Panc1 (cell line): ENCODE results near the gene CAPS2.

Experiments used
- POLR2AphosphoS5 ChIP-seq: IDR thresholded peaks from 2 replicates; pipeline ENCODE4 v1.6.1; 2012; ENCODE audit warnings: mild to moderate bottlenecking, low read depth, low read length, moderate library complexity
- SIN3A ChIP-seq: IDR thresholded peaks from 2 replicates; pipeline ENCODE4 v1.6.1; 2012; ENCODE audit warnings: low read depth, mild to moderate bottlenecking, low read length, moderate library complexity, borderline replicate concordance; ENCODE audit not compliant: insufficient read depth
- TCF7L2 ChIP-seq: IDR thresholded peaks from 2 replicates; pipeline ENCODE4 v1.6.1; 2011; ENCODE audit warnings: mild to moderate bottlenecking, low read depth, low read length, inconsistent platforms
- TF ChIP-seq, protein P1 (sequence below): fragments of 450-650 bp; IDR thresholded peaks from 2 replicates; pipeline ENCODE4 v1.5.1; 2017; ENCODE audit warnings: mild to moderate bottlenecking

- TF ChIP-seq POLR2AphosphoS5 (no peak), SIN3A (no peak), TCF7L2 (no peak)
- TF ChIP-seq, protein P1, sequence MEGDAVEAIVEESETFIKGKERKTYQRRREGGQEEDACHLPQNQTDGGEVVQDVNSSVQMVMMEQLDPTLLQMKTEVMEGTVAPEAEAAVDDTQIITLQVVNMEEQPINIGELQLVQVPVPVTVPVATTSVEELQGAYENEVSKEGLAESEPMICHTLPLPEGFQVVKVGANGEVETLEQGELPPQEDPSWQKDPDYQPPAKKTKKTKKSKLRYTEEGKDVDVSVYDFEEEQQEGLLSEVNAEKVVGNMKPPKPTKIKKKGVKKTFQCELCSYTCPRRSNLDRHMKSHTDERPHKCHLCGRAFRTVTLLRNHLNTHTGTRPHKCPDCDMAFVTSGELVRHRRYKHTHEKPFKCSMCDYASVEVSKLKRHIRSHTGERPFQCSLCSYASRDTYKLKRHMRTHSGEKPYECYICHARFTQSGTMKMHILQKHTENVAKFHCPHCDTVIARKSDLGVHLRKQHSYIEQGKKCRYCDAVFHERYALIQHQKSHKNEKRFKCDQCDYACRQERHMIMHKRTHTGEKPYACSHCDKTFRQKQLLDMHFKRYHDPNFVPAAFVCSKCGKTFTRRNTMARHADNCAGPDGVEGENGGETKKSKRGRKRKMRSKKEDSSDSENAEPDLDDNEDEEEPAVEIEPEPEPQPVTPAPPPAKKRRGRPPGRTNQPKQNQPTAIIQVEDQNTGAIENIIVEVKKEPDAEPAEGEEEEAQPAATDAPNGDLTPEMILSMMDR, result no peak
These were observed 20.3 kb upstream of the CAPS2 start for GRCh38 chr12:75350413-75350812.
